B cell (primary cell): Measurements from ENCODE around the gene CLCNKB. TPM values are rescaled to one million over a fixed set of nuclear protein-coding genes. Genes with fewer than 3 reads are reported as not detected.

Source experiments
- ATAC-seq: fragments of 200-7000 bp; cut with Tn5 transposase; one replicate; pipeline ENCODE4 v1.10.0; 2021; ENCODE audit warnings: low read depth, mild to moderate bottlenecking, moderate number of reproducible peaks, moderate library complexity
- CTCF ChIA-PET: fragments of 350-600 bp; sonication (Branson Sonifier 250); formaldehyde crosslinking; loops from one replicate; lab custom pipeline; 2021; ENCODE audit warnings: antibody characterized with exemption, inconsistent platforms; lab: Charles Lee
- POLR2A ChIA-PET: fragments of 350-600 bp; sonication (Branson Sonifier 250); formaldehyde crosslinking; loops from one replicate; lab custom pipeline; 2021; ENCODE audit warnings: antibody characterized with exemption; lab: Charles Lee
- DNase-seq: peaks from one replicate; pipeline ENCODE4 v3.0.0; 2013
- H2AFZ ChIP-seq: 2 replicates; pipeline ENCODE4 v1.6.1; 2012; ENCODE audit warnings: mild to moderate bottlenecking, low read depth, low read length; ENCODE audit not compliant: insufficient read depth, poor library complexity, severe bottlenecking
- H3K27ac ChIP-seq, 2 donors: 1 replicate in 1 of 2; 2 replicates in 1 of 2; pipeline ENCODE4 v1.5.1; 2012 to 2013; ENCODE audit warnings: low read length in 2 of 2, mild to moderate bottlenecking in 2 of 2, moderate library complexity in 1 of 2
- H3K27me3 ChIP-seq, 4 experiments: fragments of 200-600 bp in 1 of 4; sonication (generic) in 1 of 4; replicated peaks in 1 of 4; 1 replicate in 2 of 4; 2 replicates in 2 of 4; pipeline versions ENCODE4 v1.6.1 to v1.7.0; 2013 to 2016; ENCODE audit warnings: low read length in 3 of 4, mild to moderate bottlenecking in 2 of 4, mixed read lengths in 1 of 4, moderate library complexity in 1 of 4; ENCODE audit not compliant: insufficient read depth in 4 of 4, control insufficient read depth in 3 of 4; ENCODE audit errors: control extremely low read depth in 1 of 4
- H3K36me3 ChIP-seq, 2 experiments: replicated peaks in 1 of 2; 1 replicate in 1 of 2; 2 replicates in 1 of 2; pipeline versions ENCODE4 v1.6.1 to v1.7.1; 2013; ENCODE audit warnings: low read length in 1 of 2; ENCODE audit not compliant: insufficient read depth in 2 of 2, control insufficient read depth in 1 of 2; ENCODE audit errors: control extremely low read depth in 1 of 2, extremely low read depth in 1 of 2
- H3K4me1 ChIP-seq, 2 donors: fragments of 200-600 bp in 1 of 2; sonication (generic) in 1 of 2; 1 replicate in 1 of 2; 2 replicates in 1 of 2; pipeline versions ENCODE4 v1.5.1 to v1.6.1; 2013 to 2017; ENCODE audit warnings: low read length in 2 of 2; ENCODE audit not compliant: control insufficient read depth in 2 of 2, insufficient read depth in 2 of 2
- H3K4me2 ChIP-seq: replicated peaks from 2 replicates; pipeline ENCODE3; 2012; ENCODE audit warnings: mild to moderate bottlenecking, low read depth, low read length; ENCODE audit not compliant: poor library complexity, severe bottlenecking
- H3K4me3 ChIP-seq, 5 experiments: fragments of 200-600 bp in 1 of 5; sonication (generic) in 1 of 5; 1 replicate in 3 of 5; 2 replicates in 2 of 5; pipeline versions ENCODE4 v1.5.1 to v1.7.0; 2011 to 2016; ENCODE audit warnings: low read length in 4 of 5, mild to moderate bottlenecking in 4 of 5, low read depth in 2 of 5, control low read depth in 1 of 5, moderate library complexity in 1 of 5; ENCODE audit not compliant: insufficient read depth in 1 of 5; ENCODE audit errors: control extremely low read depth in 1 of 5, extremely low read depth in 1 of 5
- H3K79me2 ChIP-seq: fragments of 200-600 bp; sonication (generic); one replicate; pipeline ENCODE4 v1.6.0; 2016; ENCODE audit warnings: low read length; ENCODE audit not compliant: control insufficient read depth, insufficient read depth
- H3K9ac ChIP-seq: fragments of 200-600 bp; sonication (generic); 2 replicates; pipeline ENCODE4 v1.6.1; 2017; ENCODE audit warnings: mild to moderate bottlenecking, low read length, moderate library complexity
- H3K9me3 ChIP-seq, 3 donors: one replicate each; pipeline versions ENCODE4 v1.6.1 to v1.7.1; 2013; ENCODE audit warnings: low read length in 2 of 3; ENCODE audit not compliant: control insufficient read depth in 2 of 3, insufficient read depth in 1 of 3; ENCODE audit errors: control extremely low read depth in 1 of 3
- H4K20me1 ChIP-seq: 2 replicates; pipeline ENCODE4 v1.6.0; 2012; ENCODE audit warnings: mild to moderate bottlenecking, low read length; ENCODE audit not compliant: insufficient read depth, control insufficient read depth, poor library complexity, severe bottlenecking
- H3K27ac Mint-ChIP-seq: one replicate; pipeline ENCODE4 v1.8.0; 2021; ENCODE audit warnings: mixed read lengths
- H3K27me3 Mint-ChIP-seq: one replicate; pipeline ENCODE4 v1.8.0; 2021; ENCODE audit warnings: mixed read lengths
- H3K4me1 Mint-ChIP-seq: one replicate; pipeline ENCODE4 v1.8.0; 2021; ENCODE audit warnings: mixed read lengths
- H3K4me3 Mint-ChIP-seq: one replicate; pipeline ENCODE4 v1.8.0; 2021; ENCODE audit warnings: mixed read lengths
- H3K9me3 Mint-ChIP-seq: one replicate; pipeline ENCODE4 v1.8.0; 2022; ENCODE audit warnings: mixed read lengths; ENCODE audit not compliant: insufficient read depth
- EZH2 ChIP-seq: IDR thresholded peaks from 2 replicates; pipeline ENCODE4 v1.6.1; 2012; ENCODE audit warnings: borderline replicate concordance, low read depth, mild to moderate bottlenecking, moderate library complexity, low read length; ENCODE audit not compliant: insufficient read depth, poor library complexity, severe bottlenecking
- WGBS: methylation state at CpG from one replicate; pipeline ENCODE4 v1.1.5; 2013; ENCODE audit warnings: missing lambda C conversion rate; ENCODE audit not compliant: insufficient coverage; 5-methylcytosine and 5-hydroxymethylcytosine counted together
- intact Hi-C: fragments of 100-400 bp; cut with micrococcal nuclease; formaldehyde crosslinking; loops from one replicate; pipeline ENCODE4 v1.10.0; 2022
- polyA plus RNA-seq: library from polyadenylated mRNA; depleted of rRNA; stranded (reverse); fragments of >200 nt; gene quantifications from 2 replicates; pipeline ENCODE4 v1.2.3, GENCODE V29; 2012
- total RNA-seq, 2 donors: library from RNA; stranded (reverse); fragments of 120-200 nt in 1 of 2; gene quantifications; 1 replicate in 1 of 2; 2 replicates in 1 of 2; pipeline versions ENCODE4 v1.2.3 to v1.2.4, GENCODE V29; 2013 to 2022
- TF ChIP-seq, protein P1 (sequence below): fragments of 200-600 bp; IDR thresholded peaks from one replicate; pipeline ENCODE4 v1.8.0; 2022; ENCODE audit warnings: antibody characterized with exemption, mild to moderate bottlenecking

CLCNKB gene
- total and polyA plus RNA-seq, 2 donors (not counting 1 experiment from before 2014, with no cell fraction given), result not detected

DNA sequence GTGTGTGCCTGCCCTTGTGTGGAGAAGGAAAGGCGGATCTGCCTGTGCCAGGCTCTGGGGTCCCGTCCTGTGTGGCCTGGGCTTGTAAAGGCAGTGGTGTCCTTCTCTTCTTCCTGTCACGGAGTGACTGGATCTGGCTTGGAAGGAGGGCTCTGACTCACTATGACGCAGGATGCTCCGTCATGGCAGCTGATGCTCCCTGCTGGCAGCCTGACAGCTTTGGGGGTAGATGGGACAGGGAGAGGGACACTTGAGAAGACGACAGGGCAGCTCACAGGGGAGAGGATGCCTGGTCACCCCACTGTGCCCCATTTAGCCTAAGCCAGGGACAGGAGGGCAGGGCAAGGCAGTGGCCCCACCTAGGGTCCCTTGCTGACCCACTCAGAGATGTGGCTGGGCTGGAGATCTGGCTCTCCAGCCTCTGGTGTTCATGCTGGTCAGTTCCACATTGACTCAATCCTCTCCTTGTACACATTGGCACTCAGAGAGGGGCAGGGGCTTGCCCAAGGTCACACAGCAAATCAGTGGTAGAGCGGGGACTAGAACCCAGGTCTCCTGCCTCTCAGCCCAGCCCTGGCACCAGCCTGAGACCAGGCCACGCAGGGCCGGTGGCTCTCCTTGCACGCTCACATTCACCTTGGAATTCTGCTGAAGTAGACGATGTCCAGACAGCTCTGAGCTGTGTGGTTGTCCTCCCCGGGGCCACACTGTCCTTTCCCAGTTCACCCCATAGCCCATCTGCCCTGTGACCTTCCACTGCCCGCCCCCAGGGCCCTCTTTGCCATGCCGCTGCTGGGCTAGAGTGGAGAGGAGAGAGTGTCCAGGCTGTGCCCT lies 32.7 kb downstream of the CLCNKB start:
- TF ChIP-seq, protein P1, sequence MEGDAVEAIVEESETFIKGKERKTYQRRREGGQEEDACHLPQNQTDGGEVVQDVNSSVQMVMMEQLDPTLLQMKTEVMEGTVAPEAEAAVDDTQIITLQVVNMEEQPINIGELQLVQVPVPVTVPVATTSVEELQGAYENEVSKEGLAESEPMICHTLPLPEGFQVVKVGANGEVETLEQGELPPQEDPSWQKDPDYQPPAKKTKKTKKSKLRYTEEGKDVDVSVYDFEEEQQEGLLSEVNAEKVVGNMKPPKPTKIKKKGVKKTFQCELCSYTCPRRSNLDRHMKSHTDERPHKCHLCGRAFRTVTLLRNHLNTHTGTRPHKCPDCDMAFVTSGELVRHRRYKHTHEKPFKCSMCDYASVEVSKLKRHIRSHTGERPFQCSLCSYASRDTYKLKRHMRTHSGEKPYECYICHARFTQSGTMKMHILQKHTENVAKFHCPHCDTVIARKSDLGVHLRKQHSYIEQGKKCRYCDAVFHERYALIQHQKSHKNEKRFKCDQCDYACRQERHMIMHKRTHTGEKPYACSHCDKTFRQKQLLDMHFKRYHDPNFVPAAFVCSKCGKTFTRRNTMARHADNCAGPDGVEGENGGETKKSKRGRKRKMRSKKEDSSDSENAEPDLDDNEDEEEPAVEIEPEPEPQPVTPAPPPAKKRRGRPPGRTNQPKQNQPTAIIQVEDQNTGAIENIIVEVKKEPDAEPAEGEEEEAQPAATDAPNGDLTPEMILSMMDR, result no peak
- no peak for TF ChIP-seq EZH2
- no peaks in the 10 kb centered on the region for H3K9me3 ChIP-seq
- DNase-seq, result no peak
- 89% methylated on average over 9 of the region's 14 CpGs for WGBS
- no peak overlapping the region for H3K9ac ChIP-seq
- H3K27me3 ChIP-seq, result peaks cover 0 to 37% (median 13%) of the 10 kb centered on the region in 4 experiments
- intact Hi-C loops, result loop anchor here (5.0 kb wide), 1 partner anchor 536 kb away; the partner anchor contains the start of gene NBPF1
- ATAC-seq, result no peak
- H3K79me2 ChIP-seq, result no peaks in the 10 kb centered on the region
- Mint-ChIP-seq H3K27me3 (peaks cover 16% of the 10 kb centered on the region), H3K9me3 (no peaks in the 10 kb centered on the region), H3K4me1 (peaks cover 18% of the 10 kb centered on the region), H3K4me3 (no peak overlapping the region), H3K27ac (no peak overlapping the region)
- no peaks in the 10 kb centered on the region for H3K36me3 ChIP-seq
- CTCF ChIA-PET, result interaction anchor here (8.4 to 10.8 kb wide), 2 partner anchors 110 to 168 kb away, joined by 93 to 237 read pairs; no protein-coding TSS in a partner anchor
- H4K20me1 ChIP-seq, result no peaks in the 10 kb centered on the region
- no peak overlapping the region for H3K27ac ChIP-seq
- H3K4me2 ChIP-seq, result no peak overlapping the region
- peaks cover 10 to 19% of the 10 kb centered on the region in 2 donors for H3K4me1 ChIP-seq
- POLR2A ChIA-PET, result no interaction called here
- H2AFZ ChIP-seq, result no peak overlapping the region
- H3K4me3 ChIP-seq, result no peak overlapping the region

- Histone ChIP-seq H3K36me3 (no peaks in the 10 kb centered on the region), H3K27ac (no peak overlapping the region), H3K9ac (no peak overlapping the region), H3K4me2 (no peak overlapping the region), H3K4me3 (no peak overlapping the region), H2AFZ (no peak overlapping the region), H3K27me3 (peaks cover 0 to 31% (median 12%) of the 10 kb centered on the region in 4 experiments), H3K9me3 (no peaks in the 10 kb centered on the region), H3K4me1 (peaks cover 10 to 19% of the 10 kb centered on the region in 2 donors), H4K20me1 (no peaks in the 10 kb centered on the region), H3K79me2 (no peaks in the 10 kb centered on the region)
- ChIA-PET CTCF (interaction anchor here (2.6 to 10.8 kb wide), 3 partner anchors 67 to 167 kb away, joined by 9 to 237 read pairs (median 93); no protein-coding TSS in a partner anchor), POLR2A (no interaction called here)
- Mint-ChIP-seq H3K27me3 (peaks cover 16% of the 10 kb centered on the region), H3K4me1 (peaks cover 18% of the 10 kb centered on the region), H3K27ac (no peak overlapping the region), H3K9me3 (no peaks in the 10 kb centered on the region), H3K4me3 (no peak overlapping the region)
- intact Hi-C loops, result loop anchor here (5.0 kb wide), 1 partner anchor 535 kb away; the partner anchor contains the start of gene NBPF1
- TF ChIP-seq, protein P1, result no peak
- TF ChIP-seq EZH2, result no peak
- WGBS, result 92% methylated on average over 9 of the region's 11 CpGs
- ATAC-seq, result no peak
- DNase-seq, result no peak
Observed at GRCh38 chr1:16076865-16077238, 33.3 kb downstream of the CLCNKB start.
